ENCODE results near the gene SLC22A13. TPM values are rescaled to one million over a fixed set of nuclear protein-coding genes. Genes with fewer than 3 reads are reported as not detected.
"Not testable (repeated sequence)": the region's sequence is repeated elsewhere in the genome, so short reads cannot be mapped to it uniquely, and the experiment has no call there.

Gene SLC22A13
- total RNA-seq, 1 experiment from 2014 or later = 0.33 TPM

- ChIA-PET CTCF (interaction anchor here (0.6 kb wide), 1 partner anchor 257 kb away, joined by 7 read pairs; no protein-coding TSS in a partner anchor), POLR2A (no interaction called here)
- H3K4me3 ChIP-seq (ENCODE audit: low read depth in 2 of 2, low read length in 2 of 2) = no peak overlapping the region
- no peak overlapping the region for H3K27ac ChIP-seq (ENCODE audit: low read length)
- no peaks in the 10 kb centered on the region for H3K4me1 ChIP-seq (ENCODE audit: control insufficient read depth, insufficient read depth, low read length)
- BruUV-seq (replicated peaks) = no TSS peak
- TF ChIP-seq POLR2AphosphoS5 (IDR thresholded peaks at IDR 0.05; ENCODE audit: low read depth, low read length) (no peak), SIN3A (IDR thresholded peaks at IDR 0.05; ENCODE audit: borderline replicate concordance, insufficient read depth, low read depth, low read length) (no peak), TCF7L2 (IDR thresholded peaks at IDR 0.05; ENCODE audit: low read depth, low read length) (no peak), CTCF (IDR thresholded peaks at IDR 0.05) (no peak), REST (IDR thresholded peaks at IDR 0.05; ENCODE audit: insufficient read depth in 1 of 2, low read depth in 2 of 2, low read length in 1 of 2) (no peak)
- ATAC-seq (no peak), DNase-seq (ENCODE audit: low read depth, low spot score) (no peak)
- H3K9me3 ChIP-seq (ENCODE audit: control insufficient read depth, insufficient read depth, low read depth, low read length) = no peaks in the 10 kb centered on the region
- peaks cover 6% of the 10 kb centered on the region for H3K36me3 ChIP-seq (ENCODE audit: control insufficient read depth, insufficient read depth, low read length)
- intact Hi-C loops (cut with micrococcal nuclease; ENCODE audit: unreplicated experiment) (no loop called here), in situ Hi-C loops (cut with HindIII; ENCODE audit: low pct_unique_long_range_greater_than_20kb, low sequenced_read_pairs) (no loop called here)
- H3K27me3 ChIP-seq (ENCODE audit: control insufficient read depth, insufficient read depth, low read length) = no peaks in the 10 kb centered on the region
These were observed 27.1 kb upstream of the SLC22A13 start for GRCh38 chr3:38238416-38239008.

- POLR2A ChIA-PET; H3K36me3 ChIP-seq (ENCODE audit: control insufficient read depth, insufficient read depth, low read length); H3K27ac ChIP-seq (ENCODE audit: low read length); CTCF ChIA-PET; H3K4me1 ChIP-seq (ENCODE audit: control insufficient read depth, insufficient read depth, low read length); BruUV-seq (replicated peaks); in situ Hi-C loops (cut with HindIII; ENCODE audit: low pct_unique_long_range_greater_than_20kb, low sequenced_read_pairs); intact Hi-C loops (cut with micrococcal nuclease; ENCODE audit: unreplicated experiment); H3K27me3 ChIP-seq (ENCODE audit: control insufficient read depth, insufficient read depth, low read length); DNase-seq (ENCODE audit: low read depth, low spot score); H3K4me3 ChIP-seq (ENCODE audit: low read depth in 2 of 2, low read length in 2 of 2); ATAC-seq; H3K9me3 ChIP-seq (ENCODE audit: control insufficient read depth, insufficient read depth, low read depth, low read length): not testable (repeated sequence)
These were observed 22.8 kb upstream of the SLC22A13 start for GRCh38 chr3:38242812-38243211.

GRCh38 chr3:38245930-38246329, 19.7 kb upstream of the SLC22A13 start:
- Histone ChIP-seq H3K36me3 (ENCODE audit: control insufficient read depth, insufficient read depth, low read length) (peaks cover 13% of the 10 kb centered on the region; the same call in 1 of the 2 replicates), H3K4me3 (ENCODE audit: low read depth in 2 of 2, low read length in 2 of 2) (no peak overlapping the region), H3K27ac (ENCODE audit: low read length) (no peak overlapping the region), H3K4me1 (ENCODE audit: control insufficient read depth, insufficient read depth, low read length) (no peaks in the 10 kb centered on the region), H3K9me3 (ENCODE audit: control insufficient read depth, insufficient read depth, low read depth, low read length) (no peaks in the 10 kb centered on the region), H3K27me3 (ENCODE audit: control insufficient read depth, insufficient read depth, low read length) (no peaks in the 10 kb centered on the region)
- ATAC-seq (no peak), DNase-seq (ENCODE audit: low read depth, low spot score) (no peak)
- intact Hi-C loops (cut with micrococcal nuclease; ENCODE audit: unreplicated experiment) = no loop called here
- ChIA-PET CTCF (no interaction called here), POLR2A (no interaction called here)
- TF ChIP-seq POLR2AphosphoS5 (IDR thresholded peaks at IDR 0.05; ENCODE audit: low read depth, low read length) (no peak), TCF7L2 (IDR thresholded peaks at IDR 0.05; ENCODE audit: low read depth, low read length) (no peak), CTCF (IDR thresholded peaks at IDR 0.05) (no peak), REST (IDR thresholded peaks at IDR 0.05; ENCODE audit: insufficient read depth in 1 of 2, low read depth in 2 of 2, low read length in 1 of 2) (no peak)
- BruUV-seq (replicated peaks) = no TSS peak
- in situ Hi-C loops (cut with HindIII; ENCODE audit: low pct_unique_long_range_greater_than_20kb, low sequenced_read_pairs) = no loop called here
